Right forelimb (tissue), 1 donor: ENCODE results near the gene TERB1.

Source experiments
- DNase-seq: peaks from one replicate; pipeline ENCODE4 v3.0.0-alpha.2; 2018

The TERB1 gene

DNA sequence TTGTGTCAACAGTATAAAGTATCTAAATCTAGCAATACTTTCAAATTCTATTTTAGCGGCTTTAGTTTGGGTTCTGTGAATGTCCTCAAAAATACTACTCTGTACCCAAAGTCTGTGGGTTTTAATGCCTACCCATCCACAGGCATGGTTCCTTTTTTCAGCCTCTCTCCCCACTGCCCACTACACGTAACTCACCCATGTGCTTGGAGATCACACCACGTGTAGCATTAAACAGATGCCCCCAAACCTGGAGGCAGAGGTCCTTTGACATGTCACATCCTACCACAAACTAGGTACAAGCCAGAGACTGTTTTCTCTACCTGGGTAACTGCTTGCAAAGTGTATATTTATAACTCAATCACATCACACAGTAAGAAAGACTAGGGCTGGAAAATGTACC is 55.3 kb downstream of the TERB1 start:
- no peak for DNase-seq

DNA sequence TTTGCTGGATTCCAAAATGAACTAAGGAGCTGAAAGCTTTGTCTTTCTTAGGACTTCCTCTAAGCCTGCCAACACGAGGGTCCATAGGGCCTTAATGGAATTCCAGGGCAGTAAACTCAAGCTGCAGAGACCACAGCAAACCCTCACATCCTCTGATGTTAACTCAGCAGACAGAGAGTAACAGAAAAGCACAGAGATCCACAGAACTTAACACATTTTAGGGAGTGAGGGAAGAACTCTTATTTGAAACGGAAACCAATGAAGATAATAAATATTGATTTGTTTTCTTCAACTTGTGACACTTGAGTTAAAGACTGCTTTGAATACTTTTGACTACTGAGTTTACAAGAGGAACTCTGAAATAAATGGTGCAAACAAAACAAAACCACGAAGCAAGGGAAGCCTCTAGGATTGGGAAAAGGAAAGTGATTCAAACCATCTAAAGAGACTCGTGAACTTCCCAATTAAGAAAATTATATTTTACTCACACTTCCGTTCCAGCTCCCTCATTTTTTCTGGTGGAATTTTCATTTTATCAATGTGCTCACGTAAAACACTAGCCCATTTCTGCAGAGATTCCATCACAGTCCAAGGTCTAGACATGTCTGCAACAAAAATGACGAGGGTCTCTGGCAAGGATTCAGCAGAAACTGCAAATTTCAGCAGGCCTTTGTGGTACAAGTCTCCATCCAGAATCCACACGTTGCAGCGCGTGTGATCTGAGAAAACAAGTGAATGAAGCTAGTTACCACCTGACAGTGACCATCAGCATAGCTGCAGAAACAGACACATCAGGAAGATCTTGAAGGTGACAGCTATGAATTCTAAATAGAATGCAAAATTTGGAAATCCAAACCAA is 59.2 kb downstream of the TERB1 start:
- no peak for DNase-seq

DNA sequence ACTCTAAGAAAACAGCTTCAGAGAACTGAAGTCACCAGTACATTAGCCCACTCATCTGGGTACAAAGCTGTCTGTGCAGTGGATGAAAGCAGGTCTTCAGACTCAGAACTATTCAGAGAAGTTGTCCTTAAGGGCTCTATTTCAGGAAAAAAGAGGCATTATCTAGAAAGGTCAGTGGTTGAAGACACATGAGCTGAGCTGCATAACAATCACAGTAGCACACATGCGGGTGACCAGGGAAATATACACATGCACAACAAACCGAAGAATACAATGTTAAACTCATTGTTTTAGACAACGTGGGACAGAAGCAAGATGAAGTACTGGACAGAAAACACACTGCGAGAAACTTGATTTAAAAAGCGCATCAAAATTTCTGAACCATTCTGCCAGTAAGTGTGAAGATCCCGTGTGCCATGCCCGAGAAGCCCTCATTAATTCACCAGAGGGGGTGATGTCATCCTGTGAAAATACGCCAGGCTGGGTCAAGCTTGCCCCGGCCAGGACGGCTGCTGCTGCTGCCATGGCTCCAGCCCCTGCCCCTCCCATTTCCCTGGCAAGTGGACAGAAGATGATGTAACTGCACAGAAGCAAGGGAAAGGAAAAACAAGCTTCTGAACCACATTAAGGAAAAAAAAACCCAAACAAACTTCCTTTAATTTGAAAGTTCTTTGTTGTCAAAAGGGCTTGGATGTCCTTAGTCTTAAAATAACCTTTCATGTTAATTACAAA is 60.0 kb downstream of the TERB1 start:
- peak; percentile 85 for DNase-seq

DNA sequence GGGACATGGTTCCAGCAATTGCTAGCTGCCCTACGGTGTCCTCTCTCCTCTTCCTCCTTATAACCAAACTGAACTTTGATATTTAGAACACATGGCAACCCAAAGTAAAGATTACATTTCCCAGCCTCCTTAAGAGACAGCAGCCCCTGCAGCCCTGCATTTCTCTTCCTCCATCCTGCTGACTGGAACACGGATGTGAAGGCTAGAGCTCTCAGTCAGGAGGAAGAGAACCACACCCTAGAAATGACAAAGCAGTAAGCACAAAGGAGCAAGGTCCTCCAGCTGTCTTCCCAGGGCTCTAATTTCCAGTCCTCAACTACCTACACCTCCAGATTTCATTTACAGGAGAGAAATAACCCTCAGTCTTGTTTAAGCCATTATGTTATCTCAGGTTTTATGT is 60.9 kb downstream of the TERB1 start:
- DNase-seq, result no peak

DNA sequence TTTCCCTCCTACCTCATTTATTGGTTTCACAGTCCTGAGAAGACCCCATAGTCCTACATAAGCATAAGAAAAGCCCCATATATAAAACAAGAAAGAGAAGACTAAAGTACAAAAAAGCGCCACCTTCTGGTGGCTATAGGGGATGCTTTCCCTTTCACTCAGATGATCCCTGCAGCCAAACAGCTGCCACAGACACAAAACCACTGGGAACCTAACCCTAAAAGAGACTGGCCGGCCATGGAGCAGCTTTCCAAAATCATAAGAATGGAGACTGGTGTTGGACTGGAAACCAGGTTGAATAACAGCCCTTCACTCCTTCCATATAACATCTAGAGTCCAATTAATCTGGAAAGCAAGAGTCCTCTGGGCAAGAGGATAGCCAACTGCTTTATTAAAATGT is 61.4 kb downstream of the TERB1 start:
- no peak for DNase-seq

GRCh38 chr16:66735891-66736290 is 65.5 kb downstream of the TERB1 start:
- DNase-seq, result no peak

DNA sequence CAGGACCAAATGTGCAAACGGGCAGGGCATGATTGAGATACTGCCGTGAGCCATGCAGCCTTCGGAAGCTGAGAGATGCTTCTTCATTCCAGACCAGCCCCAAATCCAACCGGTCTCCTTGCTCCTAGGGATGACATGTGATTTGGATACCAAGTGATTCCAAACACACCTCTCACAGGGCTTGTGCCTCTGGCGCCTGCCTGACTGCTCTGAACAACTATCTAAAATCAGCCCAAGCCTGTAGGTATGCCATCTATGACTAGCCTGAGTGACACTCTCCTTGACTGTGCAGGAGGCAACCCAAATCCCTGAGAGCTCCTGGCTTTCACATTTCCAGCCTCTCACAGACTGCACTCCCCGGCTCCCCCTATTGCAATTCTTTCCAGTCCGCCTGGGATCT is 70.3 kb downstream of the TERB1 start:
- no peak for DNase-seq

- DNase-seq, result no peak
These were observed 72.6 kb downstream of the TERB1 start for GRCh38 chr16:66728804-66729203.

- no peak for DNase-seq
These were observed 73.1 kb downstream of the TERB1 start for GRCh38 chr16:66728117-66728787.

DNA sequence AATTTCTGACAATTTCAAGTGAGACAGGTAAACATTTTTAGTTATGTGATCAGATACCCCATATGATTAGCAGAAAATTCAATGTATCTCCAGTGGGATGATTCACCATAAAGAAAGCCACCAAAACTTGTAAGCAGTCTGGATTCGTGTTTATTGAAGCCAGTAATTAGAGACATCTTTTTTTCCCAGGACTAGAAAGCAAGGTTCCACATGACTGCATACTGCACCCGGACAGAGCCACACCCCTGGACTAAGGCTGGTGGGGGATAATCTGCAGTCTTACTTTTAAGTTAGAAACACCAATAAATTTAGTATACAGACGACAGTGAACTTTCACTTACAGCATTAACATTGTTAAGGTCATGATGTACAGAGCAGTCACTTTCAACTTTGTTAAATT is 80.6 kb downstream of the TERB1 start:
- DNase-seq, result no peak

DNA sequence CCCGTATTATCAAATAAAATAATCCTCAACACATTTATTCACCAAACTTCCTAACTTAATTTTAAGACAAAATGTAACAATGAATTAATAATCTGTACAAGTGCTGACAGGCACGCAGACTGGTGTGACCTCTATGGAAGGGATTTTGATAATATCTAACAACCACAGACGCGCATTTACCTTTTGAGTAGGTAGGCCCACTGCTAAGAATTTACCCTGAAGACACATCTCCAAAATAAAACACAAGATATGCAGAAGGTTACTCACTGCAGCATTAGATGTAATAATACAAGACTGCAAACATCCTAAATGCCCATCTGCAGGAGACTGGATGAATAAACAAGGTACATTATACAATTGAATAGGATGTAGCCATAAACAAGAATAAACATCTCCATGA is 82.1 kb downstream of the TERB1 start:
- no peak for DNase-seq

GRCh38 chr16:66717776-66718175 is 83.6 kb downstream of the TERB1 start:
- DNase-seq, result no peak

GRCh38 chr16:66717112-66717675 is 84.2 kb downstream of the TERB1 start:
- no peak for DNase-seq

DNA sequence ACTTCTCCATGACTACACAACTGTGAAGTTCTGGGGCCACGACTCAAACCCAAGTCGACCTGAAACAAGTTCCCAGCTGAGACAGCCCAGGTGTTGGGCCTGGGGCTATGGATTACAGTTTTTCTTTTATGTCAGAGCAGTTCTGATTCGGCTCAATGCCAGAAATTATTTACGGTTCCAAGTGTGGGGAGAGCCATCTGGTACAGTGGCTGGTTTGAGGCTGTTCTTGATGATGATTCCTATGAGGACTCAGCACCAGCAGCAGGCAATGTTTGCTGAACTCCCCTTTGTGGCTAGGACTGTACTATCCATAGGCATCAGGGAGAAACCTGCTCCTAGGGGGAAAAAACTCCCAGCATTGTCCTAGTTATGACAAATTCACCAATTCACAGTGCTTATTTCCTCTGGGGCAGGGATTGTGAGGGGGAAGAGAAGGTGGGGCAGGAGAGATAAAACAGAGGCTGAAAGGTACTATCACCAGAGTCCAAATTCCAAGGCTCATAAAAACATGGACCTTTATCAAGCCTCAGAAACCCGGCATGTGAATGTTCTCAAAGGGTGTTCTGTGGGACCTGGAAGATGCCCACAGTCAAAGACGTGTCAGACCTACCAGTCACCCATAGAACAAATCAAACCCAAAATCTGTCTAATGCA is 86.6 kb downstream of the TERB1 start:
- DNase-seq, result no peak

DNA sequence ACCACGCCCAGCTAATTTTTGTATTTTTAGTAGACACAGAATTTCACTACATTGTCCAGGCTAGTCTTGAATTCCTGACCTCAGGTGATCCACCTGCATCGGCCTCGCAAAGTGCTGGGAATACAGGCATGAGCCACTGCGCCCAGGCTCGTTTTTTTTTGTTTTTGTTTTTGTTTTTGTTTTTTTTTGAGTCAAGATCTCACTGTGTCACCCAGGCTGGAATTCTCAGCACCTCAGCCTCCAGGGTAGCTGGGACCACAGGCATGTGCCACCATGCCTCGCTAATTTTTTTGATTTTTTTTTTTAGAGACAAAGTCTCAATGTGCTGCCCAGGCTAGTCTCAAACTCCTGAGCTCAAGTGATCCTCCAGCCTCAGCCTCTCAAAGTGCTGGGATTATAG is 87.3 kb downstream of the TERB1 start:
- DNase-seq, result no peak

DNA sequence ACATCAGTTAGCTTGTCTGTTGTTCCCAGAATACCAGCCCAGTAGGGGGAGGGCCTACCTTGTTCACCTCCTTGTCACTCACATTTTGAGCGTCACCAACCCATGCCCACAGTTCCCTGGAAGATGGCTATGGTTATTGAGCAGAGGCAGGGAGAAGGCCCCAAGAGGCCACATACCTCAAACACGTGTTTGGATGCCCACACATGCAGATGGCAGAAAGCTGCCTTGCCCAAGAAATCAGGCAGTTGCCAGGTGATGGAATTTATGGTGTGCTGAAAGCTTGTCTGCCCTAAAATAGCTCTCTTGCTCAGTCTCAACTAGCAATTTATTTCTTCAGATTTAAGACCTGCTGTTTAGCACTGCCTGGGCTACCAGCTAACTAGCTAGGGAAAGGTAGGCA is 88.3 kb downstream of the TERB1 start:
- DNase-seq, result no peak

DNA sequence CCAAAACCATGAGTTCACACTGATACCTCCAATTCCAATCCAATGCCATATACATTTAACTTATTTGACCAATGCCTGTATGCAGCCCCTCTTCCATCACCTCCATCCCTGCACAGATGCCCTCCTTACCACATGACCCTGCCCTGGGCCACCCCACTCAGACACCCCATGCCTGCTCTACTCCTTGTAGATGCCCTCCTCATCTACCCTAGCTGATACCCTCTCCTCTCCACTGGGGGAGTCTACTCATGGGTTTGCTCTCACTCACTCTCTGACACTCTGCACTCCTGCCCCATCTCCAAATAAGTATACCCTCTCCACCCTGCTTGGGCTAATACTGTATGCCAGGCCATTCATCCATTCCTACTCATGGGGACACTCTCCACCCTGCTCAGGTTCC is 88.9 kb downstream of the TERB1 start:
- no peak for DNase-seq

GRCh38 chr16:66711581-66711980 is 89.8 kb downstream of the TERB1 start:
- no peak for DNase-seq

DNA sequence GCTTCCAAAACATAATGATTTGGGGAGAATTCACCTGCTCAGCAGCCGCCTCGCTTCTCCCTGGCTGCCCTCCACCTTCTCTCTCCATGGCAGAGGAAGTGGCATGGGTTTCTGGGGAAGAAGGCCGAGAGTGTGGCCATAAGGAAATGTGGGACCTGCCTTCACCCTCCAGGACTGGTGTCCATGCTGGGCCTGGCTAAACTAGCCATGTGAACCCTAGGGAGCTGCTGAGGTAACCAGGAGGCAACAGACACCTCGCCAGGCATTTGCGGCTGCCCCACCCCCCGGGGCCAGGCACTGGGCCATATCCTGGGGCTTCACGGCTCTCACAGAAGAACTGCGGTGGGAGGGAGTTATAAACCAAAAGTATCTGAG is 94.9 kb downstream of the TERB1 start:
- DNase-seq, result no peak

- DNase-seq, result no peak
These were observed 95.4 kb downstream of the TERB1 start for GRCh38 chr16:66705790-66706505.
